Measurements from ENCODE around the gene MFAP2. TPM values are rescaled to one million over a fixed set of nuclear protein-coding genes. Genes with fewer than 3 reads are reported as not detected.
A peak's percentile ranks its signal among the peaks of the same experiment; 100 is the strongest.

MFAP2 gene
- total and polyA plus RNA-seq, 2 of the 8 experiments (the other 6 are each of a cell fraction or from before 2014, with no cell fraction given): 172 to 326 TPM

DNA sequence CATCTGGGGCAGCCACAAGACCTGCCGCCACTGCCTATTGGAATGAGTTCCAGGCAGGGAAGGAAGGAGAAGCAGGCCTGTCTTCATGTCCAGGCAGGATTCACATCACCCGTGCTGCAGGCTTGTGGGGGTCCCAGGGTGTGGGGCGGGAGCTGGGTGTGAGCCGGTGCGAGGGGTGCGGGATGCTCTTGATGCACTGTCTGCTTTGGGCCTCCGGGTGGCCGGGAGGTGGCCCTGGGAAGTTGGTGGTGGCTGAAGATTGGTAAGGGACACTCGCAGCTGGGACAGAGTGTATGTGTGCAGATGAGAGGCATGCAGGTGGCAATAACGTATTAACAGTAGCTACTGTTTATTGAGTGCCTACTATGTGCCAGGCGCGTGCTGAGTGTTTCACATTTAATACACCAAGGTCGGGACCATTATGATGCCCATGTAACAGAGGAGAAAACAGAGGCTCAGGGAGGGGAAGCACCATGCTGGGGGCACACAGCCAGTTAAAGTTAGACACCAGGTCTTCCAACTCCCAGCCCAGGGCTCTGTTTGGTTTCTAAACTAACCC is 55.4 kb downstream of the MFAP2 start:
- H3K4me1 ChIP-seq (replicated peaks in 1 of 4; ENCODE audit: control insufficient read depth in 3 of 4, insufficient read depth in 4 of 4, low read length in 3 of 4): peaks cover 0 to 34% (median 17%) of the 10 kb centered on the region in 4 experiments; a peak in 6 of 7 replicates
- FAIRE-seq (no peak), DNase-seq (ENCODE audit: low read depth in 1 of 2, low spot score in 2 of 2) (no peak)
- H2BK5ac ChIP-seq (ENCODE audit: low read depth, low read length): no peak overlapping the region
- no peak overlapping the region for H3K18ac ChIP-seq (ENCODE audit: extremely low read depth, low read length)
- H4K8ac ChIP-seq (ENCODE audit: extremely low read depth, insufficient read depth, low read length): no peak overlapping the region
- POLR2A ChIA-PET (ENCODE audit: partially characterized antibody): interaction anchor here (0.9 to 1.4 kb wide), 3 partner anchors 20 to 28 kb away, joined by 3 to 6 read pairs (median 3); no protein-coding TSS in a partner anchor
- H3K4me2 ChIP-seq (ENCODE audit: insufficient read depth in 1 of 2, low read depth in 2 of 2, low read length in 2 of 2): no peak overlapping the region
- no peak overlapping the region for H2BK15ac ChIP-seq (ENCODE audit: low read length)
- no peaks in the 10 kb centered on the region for H3K9me3 ChIP-seq (ENCODE audit: insufficient read depth in 2 of 2, low read depth in 1 of 2, low read length in 1 of 2)
- no peak overlapping the region for H4K91ac ChIP-seq (replicated peaks; ENCODE audit: insufficient read length, low read length)
- H3K23ac ChIP-seq (ENCODE audit: insufficient read length): no peak overlapping the region
- H3K79me2 ChIP-seq (ENCODE audit: control insufficient read depth in 1 of 2, insufficient read depth in 2 of 2, low read length in 2 of 2): peaks cover 0 to 23% of the 10 kb centered on the region in 2 experiments; a peak in 2 of 4 replicates
- H2BK20ac ChIP-seq (ENCODE audit: low read length): no peak overlapping the region
- H2AFZ ChIP-seq (ENCODE audit: low read length): no peak overlapping the region
- CTCF ChIA-PET (ENCODE audit: partially characterized antibody): interaction anchor here (0.6 to 2.2 kb wide), 17 partner anchors 7 to 303 kb away, joined by 3 to 11 read pairs (median 4); no protein-coding TSS in a partner anchor
- H3K27ac ChIP-seq (ENCODE audit: low read depth, low read length): no peak overlapping the region
- H3K27me3 ChIP-seq (replicated peaks in 1 of 4; ENCODE audit: control insufficient read depth in 3 of 4, extremely low read depth in 1 of 4, insufficient read depth in 3 of 4, low read length in 3 of 4): no peaks in the 10 kb centered on the region
- 84% methylated on average over 9 of the region's 13 CpGs; no CpG with 5 or more reads in 1 of the 2 experiments for WGBS, 2 experiments (ENCODE audit: extremely low coverage in 1 of 2, insufficient coverage in 1 of 2, insufficient read length in 1 of 2, insufficient replicate concordance in 2 of 2, low coverage in 1 of 2, low lambda C conversion rate in 2 of 2, missing lambda C conversion rate in 1 of 2)
- peak overlapping the region; percentile 29 for H3K4ac ChIP-seq (replicated peaks; ENCODE audit: insufficient read length, low read depth, low read length)
- H3K36me3 ChIP-seq (ENCODE audit: control insufficient read depth in 2 of 4, insufficient read depth in 4 of 4, low read length in 3 of 4): no peaks in the 10 kb centered on the region
- H4K5ac ChIP-seq (ENCODE audit: insufficient read length, low read depth, low read length): no peak overlapping the region
- no peak overlapping the region for H3K4me3 ChIP-seq (ENCODE audit: extremely low read depth in 1 of 4, insufficient read depth in 2 of 4, low read depth in 3 of 4, low read length in 4 of 4)
- no peak overlapping the region for H2BK12ac ChIP-seq (ENCODE audit: low read depth, low read length)
- no peak overlapping the region for H3K9ac ChIP-seq (replicated peaks in 1 of 4; ENCODE audit: extremely low read depth in 1 of 4, low read depth in 3 of 4, low read length in 3 of 4)
- H3K79me1 ChIP-seq (ENCODE audit: low read depth, low read length): peaks cover 24% of the 10 kb centered on the region
- H4K20me1 ChIP-seq (replicated peaks in 1 of 2; ENCODE audit: control insufficient read depth in 1 of 2, insufficient read depth in 2 of 2, low read length in 2 of 2): peaks cover 2 to 15% of the 10 kb centered on the region in 2 experiments
- no peak overlapping the region for H3K56ac ChIP-seq (replicated peaks; ENCODE audit: insufficient read length, low read depth, low read length)
- peaks cover 4% of the 10 kb centered on the region; the same call in 1 of the 2 replicates for H3K23me2 ChIP-seq (ENCODE audit: low read depth, low read length)
- no peak overlapping the region for H3K14ac ChIP-seq (ENCODE audit: insufficient read length)
- no peak overlapping the region for H2BK120ac ChIP-seq (replicated peaks; ENCODE audit: low read depth, low read length)
- no peak overlapping the region for H2AK5ac ChIP-seq (ENCODE audit: low read depth, low read length)
